A549 treated with Hydrocortisone at 1 μM for 4 hours (cell line): ENCODE measurements around the gene TICRR. TPM values are rescaled to one million over a fixed set of nuclear protein-coding genes. Genes with fewer than 3 reads are reported as not detected.

Source experiments
- total RNA-seq: library from RNA; stranded (reverse); fragments of 200-300 nt; extraction: Qiagen RNA extraction; gene quantifications from 5 replicates; pipeline ENCODE4 v1.2.3, GENCODE V29; 2022

TICRR gene, protein sequence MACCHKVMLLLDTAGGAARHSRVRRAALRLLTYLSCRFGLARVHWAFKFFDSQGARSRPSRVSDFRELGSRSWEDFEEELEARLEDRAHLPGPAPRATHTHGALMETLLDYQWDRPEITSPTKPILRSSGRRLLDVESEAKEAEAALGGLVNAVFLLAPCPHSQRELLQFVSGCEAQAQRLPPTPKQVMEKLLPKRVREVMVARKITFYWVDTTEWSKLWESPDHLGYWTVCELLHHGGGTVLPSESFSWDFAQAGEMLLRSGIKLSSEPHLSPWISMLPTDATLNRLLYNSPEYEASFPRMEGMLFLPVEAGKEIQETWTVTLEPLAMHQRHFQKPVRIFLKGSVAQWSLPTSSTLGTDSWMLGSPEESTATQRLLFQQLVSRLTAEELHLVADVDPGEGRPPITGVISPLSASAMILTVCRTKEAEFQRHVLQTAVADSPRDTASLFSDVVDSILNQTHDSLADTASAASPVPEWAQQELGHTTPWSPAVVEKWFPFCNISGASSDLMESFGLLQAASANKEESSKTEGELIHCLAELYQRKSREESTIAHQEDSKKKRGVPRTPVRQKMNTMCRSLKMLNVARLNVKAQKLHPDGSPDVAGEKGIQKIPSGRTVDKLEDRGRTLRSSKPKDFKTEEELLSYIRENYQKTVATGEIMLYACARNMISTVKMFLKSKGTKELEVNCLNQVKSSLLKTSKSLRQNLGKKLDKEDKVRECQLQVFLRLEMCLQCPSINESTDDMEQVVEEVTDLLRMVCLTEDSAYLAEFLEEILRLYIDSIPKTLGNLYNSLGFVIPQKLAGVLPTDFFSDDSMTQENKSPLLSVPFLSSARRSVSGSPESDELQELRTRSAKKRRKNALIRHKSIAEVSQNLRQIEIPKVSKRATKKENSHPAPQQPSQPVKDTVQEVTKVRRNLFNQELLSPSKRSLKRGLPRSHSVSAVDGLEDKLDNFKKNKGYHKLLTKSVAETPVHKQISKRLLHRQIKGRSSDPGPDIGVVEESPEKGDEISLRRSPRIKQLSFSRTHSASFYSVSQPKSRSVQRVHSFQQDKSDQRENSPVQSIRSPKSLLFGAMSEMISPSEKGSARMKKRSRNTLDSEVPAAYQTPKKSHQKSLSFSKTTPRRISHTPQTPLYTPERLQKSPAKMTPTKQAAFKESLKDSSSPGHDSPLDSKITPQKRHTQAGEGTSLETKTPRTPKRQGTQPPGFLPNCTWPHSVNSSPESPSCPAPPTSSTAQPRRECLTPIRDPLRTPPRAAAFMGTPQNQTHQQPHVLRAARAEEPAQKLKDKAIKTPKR (N-terminal part only)
- total RNA-seq = 10.1 to 13.7 TPM (median 11.9 TPM) in 5 replicates

DNA sequence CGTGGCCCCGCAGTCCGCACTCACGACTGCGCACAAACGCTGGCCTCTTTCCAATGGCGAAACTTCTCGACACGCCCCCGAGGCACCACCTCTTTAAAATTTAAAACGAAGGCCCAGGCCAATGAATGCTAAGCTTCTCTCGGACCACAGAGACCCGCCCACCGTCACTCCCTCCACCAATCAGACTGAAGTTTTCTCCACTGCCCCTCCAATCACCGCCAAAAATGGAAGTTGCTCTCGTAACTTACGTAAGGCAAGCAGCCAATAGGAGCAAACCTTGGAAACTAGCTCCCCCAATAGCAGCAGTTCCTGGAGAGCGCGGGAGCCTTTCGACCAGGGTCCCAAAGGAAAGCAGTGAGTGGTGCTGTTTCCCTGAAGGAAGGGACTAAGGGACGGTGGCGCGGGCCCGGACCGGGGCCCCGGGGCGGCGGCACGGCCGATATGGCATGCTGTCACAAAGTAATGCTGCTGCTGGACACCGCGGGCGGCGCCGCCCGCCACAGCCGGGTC is at the start of gene TICRR:
TICRR (plus strand) TSS at position 324 of the 510 bp plus-strand sequence; CDS start at position 442, 118 bp downstream.

DNA sequence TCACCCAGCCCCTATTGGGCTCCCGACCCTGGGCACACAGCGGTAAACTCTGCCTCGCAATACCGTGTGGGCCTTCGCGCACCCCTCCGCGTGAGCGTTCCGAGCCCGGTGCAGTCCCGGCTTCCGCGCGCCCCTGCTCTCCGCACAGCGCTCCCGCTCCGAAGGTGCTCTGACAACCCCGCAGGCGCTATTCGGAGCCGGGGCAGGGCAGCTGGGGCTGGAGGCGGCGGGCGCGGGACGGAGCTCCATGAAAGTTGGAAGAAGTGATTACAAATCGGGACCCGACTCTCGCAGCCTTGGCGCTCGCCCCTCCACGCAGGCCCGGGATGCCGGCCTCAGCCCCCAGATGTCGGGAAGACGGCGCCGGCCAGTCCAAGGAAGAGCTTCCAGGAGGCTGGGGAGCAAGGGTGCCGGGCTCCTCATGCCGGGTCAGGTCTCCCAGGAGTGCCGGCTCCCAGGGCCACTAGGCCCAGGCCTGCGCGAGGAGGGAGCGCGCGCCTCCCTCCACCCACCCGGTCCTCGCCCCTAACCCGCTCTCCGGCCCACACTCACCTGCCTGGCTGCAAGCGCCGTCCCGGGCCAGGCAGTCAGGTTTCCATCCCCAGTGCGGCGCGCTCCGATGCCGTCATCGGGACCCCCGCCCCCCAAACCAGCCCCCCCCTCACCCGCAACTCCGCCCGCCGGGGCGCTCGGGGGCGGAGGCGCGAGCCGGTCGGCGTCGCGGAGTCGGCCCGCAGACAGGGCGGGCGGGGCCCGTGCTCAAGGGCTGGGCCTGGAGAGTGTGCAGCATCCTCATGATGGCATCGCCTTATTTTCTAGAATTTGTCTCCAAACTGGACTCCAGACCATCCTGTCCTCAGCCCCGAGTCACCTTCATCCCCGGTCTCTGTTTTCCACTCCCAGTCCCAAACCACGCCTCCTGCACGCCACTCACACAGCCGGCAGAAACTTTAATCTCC is 79.9 kb downstream of the TICRR start, which contains the start of gene KIF7:
KIF7 (minus strand) TSS at position 621 of the 959 bp plus-strand sequence. CDS start 2,537 bp downstream, outside the sequence.

Other genes with a start within 250 kb of the TICRR start
- 54.0 to 59.5 TPM (median 58.0 TPM) in 5 replicates for gene POLG, start 240.6 kb upstream of the TICRR start, total RNA-seq
- 41.3 to 50.1 TPM (median 43.6 TPM) in 5 replicates for gene RHCG, start 78.9 kb upstream of the TICRR start, total RNA-seq
- 3.9 to 5.1 TPM (median 4.1 TPM) in 5 replicates for gene KIF7, start 80.0 kb downstream of the TICRR start, total RNA-seq
- gene PLIN1, start 103.9 kb downstream of the TICRR start, total RNA-seq = 0.05 to 0.15 TPM (median 0.12 TPM) in 4 of 5 replicates, not detected in the other
- 7.9 to 9.1 TPM (median 8.6 TPM) in 5 replicates for gene PEX11A, start 115.3 kb downstream of the TICRR start, total RNA-seq
- gene WDR93, start 115.3 kb downstream of the TICRR start, total RNA-seq = 0.10 to 0.24 TPM (median 0.16 TPM) in 5 replicates
- 1.2 to 8.5 TPM (median 6.7 TPM) in 5 replicates for gene MESP1, start 175.8 kb downstream of the TICRR start, total RNA-seq
- gene MESP2, start 200.9 kb downstream of the TICRR start, total RNA-seq = 0.24 to 0.84 TPM (median 0.48 TPM) in 5 replicates
- gene ANPEP, start 239.4 kb downstream of the TICRR start, total RNA-seq = 70.9 to 94.8 TPM (median 82.1 TPM) in 5 replicates